DMS153 treated with DMSO at 0.1 percent for 48 hours (cell line): ENCODE results near the gene PPME1.

ENCODE experiments used
- DNase-seq: peaks from one replicate; lab custom pipeline; 2025; ENCODE audit not compliant: unreplicated experiment; lab: John Stamatoyannopoulos, UW

The PPME1 gene

GRCh38 chr11:74159642-74160041 is 11.4 kb upstream of the PPME1 start:
- DNase-seq: no peak

- DNase-seq: no peak
Observed at GRCh38 chr11:74162681-74163467, 8.2 kb upstream of the PPME1 start.

GRCh38 chr11:74168838-74169237 is 2.3 kb upstream of the PPME1 start:
- DNase-seq: no peak

GRCh38 chr11:74169738-74170458 is 1.2 kb upstream of the PPME1 start:
- no peak for DNase-seq

DNA sequence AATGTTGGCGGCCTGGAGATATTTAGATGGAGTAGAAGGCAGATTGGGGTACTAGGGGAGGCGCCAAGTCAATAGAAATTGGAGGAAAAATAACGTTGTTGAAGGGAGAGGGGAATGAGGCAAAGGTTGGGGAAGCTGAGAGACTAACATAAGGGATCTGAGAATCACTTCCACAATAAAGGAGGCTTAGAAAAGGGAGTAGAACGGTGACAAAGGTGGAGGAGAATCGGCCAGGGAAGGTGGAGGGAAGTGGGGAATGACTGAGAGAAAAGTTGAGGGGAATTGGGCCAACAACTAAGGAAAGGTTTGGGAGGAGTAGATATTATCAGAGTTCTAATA is 510 bp downstream of the PPME1 start:
- no peak for DNase-seq

DNA sequence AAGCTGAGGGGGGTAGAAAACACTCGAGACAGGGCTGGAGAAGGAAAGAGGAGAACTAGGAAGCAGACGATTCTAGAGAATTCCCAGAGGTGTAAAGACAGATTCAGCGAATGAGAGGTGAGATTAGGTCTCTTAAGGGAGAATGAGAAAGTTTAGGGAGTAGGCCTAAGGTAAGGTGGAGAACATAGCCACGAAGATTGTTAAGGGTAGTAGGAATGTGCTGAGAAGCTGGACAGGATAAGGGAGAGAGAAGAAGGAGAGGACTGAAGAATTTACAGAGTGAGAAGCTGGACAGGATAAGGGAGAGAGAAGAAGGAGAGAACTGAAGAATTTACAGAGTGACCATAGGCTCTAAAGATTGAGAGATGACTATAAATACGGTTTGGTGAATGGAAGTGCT is 908 bp downstream of the PPME1 start:
- no peak for DNase-seq

DNA sequence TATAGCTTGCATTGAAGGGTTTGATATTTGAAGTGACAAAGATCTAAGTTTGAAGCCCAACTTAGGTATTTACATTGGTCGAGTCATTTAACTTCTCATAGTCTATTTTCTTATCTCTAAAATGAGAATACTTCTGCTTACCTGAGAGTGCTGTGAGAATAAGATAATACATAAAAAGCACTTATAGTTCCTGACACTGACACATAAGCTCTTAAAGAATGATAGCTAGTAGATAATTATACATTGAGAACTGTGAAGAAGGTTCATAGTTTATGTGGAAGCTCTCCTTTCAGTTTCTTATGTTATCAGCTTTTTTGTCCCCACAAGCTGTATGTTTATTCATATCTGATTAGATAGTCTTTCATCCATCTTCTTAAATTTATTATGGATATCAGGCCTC is 4.8 kb downstream of the PPME1 start:
- DNase-seq: no peak

GRCh38 chr11:74179234-74180052 is 8.4 kb downstream of the PPME1 start:
- no peak for DNase-seq

GRCh38 chr11:74182635-74183034 is 11.5 kb downstream of the PPME1 start:
- no peak for DNase-seq

GRCh38 chr11:74185285-74185684 is 14.2 kb downstream of the PPME1 start:
- no peak for DNase-seq

- no peak for DNase-seq
Observed at GRCh38 chr11:74185695-74186094, 14.6 kb downstream of the PPME1 start.

- no peak for DNase-seq
Observed at GRCh38 chr11:74195828-74196227, 24.7 kb downstream of the PPME1 start.

DNA sequence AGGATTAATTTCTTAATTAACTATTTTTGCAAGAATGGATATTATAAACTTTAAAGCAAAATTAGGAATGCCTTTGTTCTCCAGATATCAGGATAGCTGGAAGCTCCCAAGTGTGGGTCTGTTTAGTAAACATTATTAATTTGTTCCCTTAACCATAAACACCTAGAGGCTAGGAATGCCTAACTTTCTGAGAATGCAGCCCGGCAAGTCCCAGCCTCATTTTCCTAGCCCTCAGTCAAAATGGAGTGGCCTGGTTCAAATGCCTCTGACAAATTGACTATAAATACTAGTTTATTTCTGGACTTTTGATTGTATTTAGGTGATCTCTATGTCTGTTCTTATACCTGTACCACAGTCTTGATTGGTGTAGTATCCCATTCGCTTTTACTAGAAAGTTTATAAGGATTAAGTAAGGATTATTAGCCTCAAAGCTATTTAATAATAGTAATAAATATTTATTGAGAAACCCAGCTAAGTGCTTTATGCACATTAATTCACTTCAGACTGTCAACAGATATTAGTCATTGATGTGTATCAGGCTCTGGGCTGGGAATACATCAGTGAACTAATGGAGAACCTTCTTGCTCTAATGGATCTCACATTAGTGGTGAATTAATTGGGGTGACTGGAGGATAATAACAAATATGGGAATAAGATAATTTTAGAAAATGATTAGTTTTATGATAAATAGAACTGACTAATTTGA is 25.8 kb downstream of the PPME1 start:
- no peak for DNase-seq

DNA sequence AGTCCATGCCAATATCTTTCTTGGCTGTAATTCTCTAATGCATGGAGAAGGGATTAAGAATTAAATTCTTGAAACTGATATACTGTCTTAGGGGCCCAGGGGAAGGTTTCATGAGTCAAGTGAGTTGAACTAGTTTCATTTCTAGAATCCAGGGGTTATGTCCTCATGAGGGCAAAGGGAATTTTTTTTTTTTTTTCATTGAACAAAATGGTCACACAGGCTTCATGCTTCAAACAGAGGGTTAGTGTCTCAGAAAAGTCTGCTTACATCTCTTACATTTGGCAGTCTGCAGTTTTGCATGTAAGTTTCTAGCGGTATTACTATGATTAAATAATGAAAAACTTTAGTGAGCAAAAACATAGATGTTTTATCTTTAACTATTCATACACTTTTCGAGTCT is 32.9 kb downstream of the PPME1 start:
- DNase-seq: no peak

DNA sequence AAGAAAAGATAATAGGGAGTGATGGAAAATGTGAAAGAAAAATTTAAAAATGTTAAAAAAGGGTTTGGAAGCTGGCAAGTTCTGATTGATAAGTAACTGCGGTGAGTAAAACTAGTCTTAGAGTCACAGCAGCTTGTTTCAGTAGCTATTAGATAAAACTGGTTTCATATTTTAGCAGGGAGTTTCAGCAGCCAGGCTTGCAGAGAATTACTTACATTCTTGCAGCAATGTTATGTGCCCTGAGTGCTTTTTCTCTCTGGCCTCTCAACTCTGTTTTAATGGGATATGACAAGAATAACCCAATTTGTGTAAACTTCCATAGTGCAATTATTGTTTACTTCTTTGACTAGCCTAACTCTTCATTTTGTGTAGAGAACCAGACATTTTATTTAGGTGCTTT is 33.6 kb downstream of the PPME1 start:
- no peak for DNase-seq

GRCh38 chr11:74205181-74205580 is 34.1 kb downstream of the PPME1 start:
- DNase-seq: no peak

GRCh38 chr11:74206746-74207145 is 35.7 kb downstream of the PPME1 start:
- DNase-seq: no peak

DNA sequence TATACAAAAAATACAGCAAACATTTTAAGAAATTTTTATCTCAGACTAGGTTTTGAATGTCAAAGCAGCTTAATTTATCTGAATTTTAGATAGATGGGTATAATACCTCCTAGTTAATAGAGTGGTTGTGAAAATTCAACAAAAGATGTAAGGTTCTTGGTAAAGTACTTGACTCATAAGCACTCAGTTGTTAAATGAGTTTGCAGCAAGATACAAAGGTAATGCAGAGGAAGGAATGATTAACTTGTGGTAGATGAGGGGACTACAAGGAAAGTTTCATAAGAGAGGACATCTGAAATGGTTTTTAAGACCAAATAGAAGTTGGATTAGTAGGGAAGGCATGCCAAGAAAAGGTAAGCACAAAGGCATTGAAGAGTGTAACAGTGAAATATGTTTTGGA is 37.4 kb downstream of the PPME1 start:
- DNase-seq: no peak

DNA sequence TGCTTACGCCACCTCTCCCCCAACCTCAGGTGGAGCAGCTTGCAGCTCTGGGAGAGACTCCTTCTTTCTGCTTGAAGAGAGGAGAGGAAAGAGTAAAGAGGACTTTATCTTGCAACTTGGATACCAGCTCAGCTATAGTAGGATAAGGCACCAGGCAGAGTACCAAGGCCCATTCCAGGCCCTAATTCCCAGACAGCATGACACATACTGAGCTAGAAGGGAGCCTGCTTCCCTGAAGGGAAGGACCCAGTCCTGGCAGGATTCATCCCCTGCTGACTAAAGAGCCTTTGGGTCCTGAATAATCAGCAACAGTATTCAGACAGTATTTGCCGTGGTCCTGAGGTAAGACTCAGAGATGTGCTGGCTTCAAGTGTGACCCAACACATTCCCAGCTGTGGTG is 41.4 kb downstream of the PPME1 start:
- DNase-seq: no peak

DNA sequence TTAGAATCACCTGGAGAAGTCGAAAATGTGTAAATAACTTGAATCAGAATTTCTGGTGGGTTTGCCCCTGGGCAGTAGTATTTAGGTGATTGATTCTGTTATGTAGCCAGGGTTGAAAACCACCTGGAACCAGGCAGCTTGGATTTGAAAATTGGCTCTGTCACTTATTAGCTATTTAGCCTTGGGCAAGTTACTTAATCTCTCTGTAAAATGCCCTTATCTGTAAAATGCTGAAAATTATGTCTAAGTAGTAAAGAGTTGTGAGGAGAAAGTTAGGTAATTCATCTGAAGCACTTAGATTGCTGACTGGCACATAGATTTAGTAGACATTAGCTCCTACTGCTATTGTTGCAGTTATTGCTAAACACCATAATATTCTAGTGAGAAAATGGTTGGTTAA is 49.3 kb downstream of the PPME1 start:
- no peak for DNase-seq

DNA sequence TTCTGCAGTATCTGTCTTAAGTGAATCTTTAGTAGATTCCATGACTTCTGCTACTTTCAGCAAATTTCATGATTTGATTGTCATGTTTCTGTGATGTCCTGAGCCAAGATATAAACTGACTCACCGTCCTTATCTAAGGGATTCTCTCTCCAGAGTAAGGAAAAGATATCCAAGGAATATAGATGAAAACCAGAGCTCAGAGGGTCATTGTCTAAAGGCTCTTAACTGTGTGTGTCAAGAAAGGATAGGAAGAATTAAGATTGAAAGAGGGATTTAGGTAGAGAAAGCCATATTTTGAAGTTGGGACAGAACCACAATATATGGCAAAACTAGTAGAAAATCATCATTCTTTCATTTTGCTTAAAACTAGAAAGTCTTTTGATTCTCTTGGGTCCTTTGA is 50.7 kb downstream of the PPME1 start:
- DNase-seq: no peak
